Colonic mucosa (tissue), 4 donors: ENCODE results near the gene TAF3. TPM values are rescaled to one million over a fixed set of nuclear protein-coding genes. Genes with fewer than 3 reads are reported as not detected.
A peak's percentile ranks its signal among the peaks of the same experiment; 100 is the strongest.

Source experiments
- DNase-seq: peaks from one replicate; pipeline ENCODE4 v3.0.0-alpha.2; 2020
- H3K27ac ChIP-seq: fragments of 200-600 bp; one replicate; pipeline ENCODE4 v1.8.0; 2021
- H3K27me3 ChIP-seq: fragments of 200-600 bp; one replicate; pipeline ENCODE4 v1.8.0; 2021
- H3K36me3 ChIP-seq: fragments of 200-600 bp; one replicate; pipeline ENCODE4 v1.8.0; 2021
- H3K4me1 ChIP-seq: fragments of 200-600 bp; one replicate; pipeline ENCODE4 v1.8.0; 2021; ENCODE audit warnings: mild to moderate bottlenecking
- H3K4me3 ChIP-seq: fragments of 200-600 bp; one replicate; pipeline ENCODE4 v1.8.0; 2021
- H3K9ac ChIP-seq, 2 donors: one replicate each; pipeline ENCODE4 v1.7.0; 2013; ENCODE audit warnings: control low read depth in 2 of 2, low read depth in 2 of 2, low read length in 2 of 2
- H3K9me3 ChIP-seq: fragments of 200-600 bp; one replicate; pipeline ENCODE4 v1.8.0; 2021
- CTCF ChIP-seq: fragments of 200-600 bp; IDR thresholded peaks from one replicate; pipeline ENCODE4 v1.8.0; 2022; ENCODE audit warnings: antibody characterized with exemption, mild to moderate bottlenecking
- intact Hi-C: fragments of 100-400 bp; cut with DNase I; formaldehyde crosslinking; loops from one replicate; pipeline ENCODE4 v1.14.1; 2022
- total RNA-seq, 2 donors: library from RNA; stranded (reverse); fragmentation: NEBNext Ultra II Directional in 1 of 2; extraction: Animal tissue kit (Norgen Biotek cat#: 25700) in 1 of 2; gene quantifications; one replicate each; pipeline ENCODE4 v1.2.1, GENCODE V29; 2021
- donor health status: healthy.
- donor health status: DM: no; HTN: no; CAD: no.
- donor health status: DM: no; HTN: no; CAD: no.

The TAF3 gene
- total RNA-seq, 2 donors from 2014 or later = 4.4 to 6.3 TPM

GRCh38 chr10:7857262-7857661 is 39.0 kb downstream of the TAF3 start:
- H3K27ac ChIP-seq = no peak overlapping the region

GRCh38 chr10:7861509-7862120 is 43.3 kb downstream of the TAF3 start:
- no peaks in the 10 kb centered on the region for H3K9me3 ChIP-seq
- H3K9ac ChIP-seq = no peak overlapping the region
- no peaks in the 10 kb centered on the region for H3K27me3 ChIP-seq
- no peak overlapping the region for H3K4me3 ChIP-seq
- no peak for DNase-seq
- no peaks in the 10 kb centered on the region for H3K4me1 ChIP-seq
- intact Hi-C loops = no loop called here
- no peak overlapping the region for H3K27ac ChIP-seq
- H3K36me3 ChIP-seq = no peaks in the 10 kb centered on the region
- TF ChIP-seq CTCF = no peak

More at GRCh38 chr10:7857262-7857661, 39.0 kb downstream of the TAF3 start:
- no peak overlapping the region for H3K9ac ChIP-seq
- H3K36me3 ChIP-seq = no peaks in the 10 kb centered on the region
- H3K4me3 ChIP-seq = no peak overlapping the region
- peaks cover 5% of the 10 kb centered on the region for H3K4me1 ChIP-seq
- no peaks in the 10 kb centered on the region for H3K27me3 ChIP-seq
- no peaks in the 10 kb centered on the region for H3K9me3 ChIP-seq
- intact Hi-C loops = no loop called here
- DNase-seq = no peak
- no peak for TF ChIP-seq CTCF

- intact Hi-C loops = no loop called here
- Histone ChIP-seq H3K27ac (no peak overlapping the region), H3K36me3 (no peaks in the 10 kb centered on the region), H3K27me3 (no peaks in the 10 kb centered on the region), H3K4me3 (no peak overlapping the region), H3K9ac (no peak overlapping the region), H3K9me3 (no peaks in the 10 kb centered on the region), H3K4me1 (no peaks in the 10 kb centered on the region)
- TF ChIP-seq CTCF = no peak
- DNase-seq = no peak
Observed at GRCh38 chr10:7862121-7862514, 43.8 kb downstream of the TAF3 start.

- H3K27me3 ChIP-seq = no peaks in the 10 kb centered on the region
- no peak overlapping the region for H3K9ac ChIP-seq
- DNase-seq = no peak
- H3K9me3 ChIP-seq = no peaks in the 10 kb centered on the region
- H3K4me3 ChIP-seq = no peak overlapping the region
- intact Hi-C loops = no loop called here
- no peak for TF ChIP-seq CTCF
- no peaks in the 10 kb centered on the region for H3K36me3 ChIP-seq
- no peak overlapping the region for H3K27ac ChIP-seq
- H3K4me1 ChIP-seq = no peaks in the 10 kb centered on the region
Observed at GRCh38 chr10:7866176-7866575, 47.9 kb downstream of the TAF3 start.

- Histone ChIP-seq H3K9me3 (no peaks in the 10 kb centered on the region), H3K9ac (no peak overlapping the region), H3K27me3 (no peaks in the 10 kb centered on the region), H3K36me3 (no peaks in the 10 kb centered on the region), H3K27ac (no peak overlapping the region), H3K4me1 (no peaks in the 10 kb centered on the region), H3K4me3 (no peak overlapping the region)
- intact Hi-C loops = loop anchor here (5.0 to 10.0 kb wide), 2 partner anchors 1335 to 1433 kb away; no protein-coding TSS in a partner anchor
- TF ChIP-seq CTCF = peak; percentile 83
- no peak for DNase-seq
Observed at GRCh38 chr10:7872041-7872442, 53.7 kb downstream of the TAF3 start.
